ENCODE measurements around the gene LRRC37A3.
"Not testable (repeated sequence)": the region's sequence is repeated elsewhere in the genome, so short reads cannot be mapped to it uniquely, and the experiment has no call there.

DNA sequence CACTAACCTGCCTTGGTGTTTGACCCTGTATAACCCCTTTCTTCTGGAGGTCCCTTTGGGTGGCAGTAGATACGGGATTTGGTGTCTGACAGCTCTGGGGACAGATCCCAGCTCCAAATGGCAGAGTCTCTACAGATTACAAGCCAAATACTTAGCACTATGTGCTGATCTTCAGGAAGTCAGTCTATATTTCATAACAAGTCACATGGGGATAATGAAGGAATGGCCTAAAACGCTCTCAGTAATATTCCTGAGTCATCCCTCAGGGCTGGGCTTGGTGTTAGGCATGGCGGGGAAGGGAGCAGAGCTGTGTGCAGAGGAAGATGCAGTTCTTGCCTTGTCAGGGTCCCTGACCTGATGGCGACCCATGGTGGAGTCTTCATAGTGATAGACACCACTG, 72.4 kb downstream of the LRRC37A3 start:
- TF ChIP-seq, protein P1, sequence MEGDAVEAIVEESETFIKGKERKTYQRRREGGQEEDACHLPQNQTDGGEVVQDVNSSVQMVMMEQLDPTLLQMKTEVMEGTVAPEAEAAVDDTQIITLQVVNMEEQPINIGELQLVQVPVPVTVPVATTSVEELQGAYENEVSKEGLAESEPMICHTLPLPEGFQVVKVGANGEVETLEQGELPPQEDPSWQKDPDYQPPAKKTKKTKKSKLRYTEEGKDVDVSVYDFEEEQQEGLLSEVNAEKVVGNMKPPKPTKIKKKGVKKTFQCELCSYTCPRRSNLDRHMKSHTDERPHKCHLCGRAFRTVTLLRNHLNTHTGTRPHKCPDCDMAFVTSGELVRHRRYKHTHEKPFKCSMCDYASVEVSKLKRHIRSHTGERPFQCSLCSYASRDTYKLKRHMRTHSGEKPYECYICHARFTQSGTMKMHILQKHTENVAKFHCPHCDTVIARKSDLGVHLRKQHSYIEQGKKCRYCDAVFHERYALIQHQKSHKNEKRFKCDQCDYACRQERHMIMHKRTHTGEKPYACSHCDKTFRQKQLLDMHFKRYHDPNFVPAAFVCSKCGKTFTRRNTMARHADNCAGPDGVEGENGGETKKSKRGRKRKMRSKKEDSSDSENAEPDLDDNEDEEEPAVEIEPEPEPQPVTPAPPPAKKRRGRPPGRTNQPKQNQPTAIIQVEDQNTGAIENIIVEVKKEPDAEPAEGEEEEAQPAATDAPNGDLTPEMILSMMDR (IDR thresholded peaks at IDR 0.05), result not testable (repeated sequence)
- not testable (repeated sequence) for TF ChIP-seq EZH2 (IDR thresholded peaks at IDR 0.05)
